GM12878 (cell line): ENCODE data around the gene SRRM2.

Experiments used
- BHLHE40 ChIP-seq, 2 experiments: fragments of 450-650 bp in 1 of 2; IDR thresholded peaks; 2 replicates each; pipeline ENCODE4 v1.6.1; 2011 to 2017; ENCODE audit warnings: low read depth in 2 of 2, borderline replicate concordance in 1 of 2, improper control_type of control experiment in 1 of 2, low read length in 1 of 2, mild to moderate bottlenecking in 1 of 2
- CHD4 ChIP-seq: fragments of 200-600 bp; sonication (generic); IDR thresholded peaks from 2 replicates; pipeline ENCODE4 v1.6.1; 2016; ENCODE audit warnings: mild to moderate bottlenecking
- CREB1 ChIP-seq: IDR thresholded peaks from 2 replicates; pipeline ENCODE4 v1.6.1; 2012; ENCODE audit warnings: low read depth, mild to moderate bottlenecking, inconsistent platforms
- CTCF ChIP-seq, 3 experiments: IDR thresholded peaks in 2 of 3; conservative IDR thresholded peaks in 1 of 3; 2 replicates each; pipeline ENCODE4 v1.5.1; 2011; ENCODE audit warnings: low read depth in 3 of 3, low read length in 3 of 3, mild to moderate bottlenecking in 3 of 3, control low read depth in 2 of 3, moderate library complexity in 2 of 3, inconsistent platforms in 1 of 3, mixed read lengths in 1 of 3; ENCODE audit not compliant: control insufficient read depth in 2 of 3, insufficient read depth in 1 of 3; ENCODE audit errors: extremely low read depth in 1 of 3
- HDAC2 ChIP-seq: fragments of 200-600 bp; sonication (generic); IDR thresholded peaks from 2 replicates; pipeline ENCODE4 v1.6.1; 2017
- POLR2A ChIP-seq: IDR thresholded peaks from 2 replicates; pipeline ENCODE4 v1.6.1; 2011; ENCODE audit warnings: low read depth, mild to moderate bottlenecking, low read length
- POLR2AphosphoS5 ChIP-seq: IDR thresholded peaks from 2 replicates; pipeline ENCODE4 v1.6.1; 2011; ENCODE audit warnings: mild to moderate bottlenecking, low read length, inconsistent platforms
- SP1 ChIP-seq: IDR thresholded peaks from one replicate; pipeline ENCODE4 v1.6.1; 2011; ENCODE audit warnings: low read depth, low read length
- TCF12 ChIP-seq: IDR thresholded peaks from 2 replicates; pipeline ENCODE4 v1.6.1; 2011; ENCODE audit warnings: low read depth, mild to moderate bottlenecking, low read length
- TF ChIP-seq, protein P1 (sequence below): fragments of 450-650 bp; IDR thresholded peaks from 2 replicates; pipeline ENCODE4 v1.6.1; 2018; ENCODE audit warnings: mild to moderate bottlenecking, low read depth, moderate library complexity; ENCODE audit not compliant: partially characterized antibody
- TF ChIP-seq, protein P2 (sequence below): IDR thresholded peaks from 2 replicates; pipeline ENCODE4 v1.6.1; 2011; ENCODE audit warnings: low read depth, mild to moderate bottlenecking, low read length, moderate library complexity, borderline replicate concordance; ENCODE audit errors: extremely low read depth
- TF ChIP-seq, protein P3 (sequence below): IDR thresholded peaks from 2 replicates; pipeline ENCODE4 v1.6.1; 2012; ENCODE audit warnings: mild to moderate bottlenecking, low read depth, low read length

DNA sequence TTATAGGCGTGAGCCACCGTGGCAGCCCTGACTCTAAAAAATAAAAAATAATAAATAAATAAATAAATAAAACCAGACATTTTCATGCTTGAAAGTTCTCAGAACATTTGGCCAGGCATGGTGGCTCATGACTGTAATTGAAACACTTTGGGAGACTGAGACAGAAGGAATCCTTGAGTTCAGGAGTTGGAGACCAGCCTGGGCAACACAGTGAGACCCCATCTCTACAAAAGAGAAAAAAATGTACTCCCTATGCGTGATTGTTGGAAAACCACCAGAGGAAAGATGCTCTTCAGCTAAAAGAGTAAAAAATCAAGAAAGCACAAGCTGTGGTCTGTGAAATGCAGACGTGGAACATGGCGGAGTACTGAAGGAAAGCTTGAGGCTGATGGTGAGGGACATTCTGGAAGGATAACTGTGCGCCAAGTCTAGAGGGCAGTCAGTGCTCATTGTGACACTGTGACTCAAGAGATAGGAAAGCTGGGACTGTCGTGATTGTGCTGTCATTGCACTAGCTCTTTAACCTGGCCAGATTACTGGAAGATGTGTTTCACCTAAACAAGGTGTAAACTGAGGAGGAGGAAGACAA is 28.3 kb upstream of the SRRM2 start:
- TF ChIP-seq CTCF (IDR thresholded peaks at IDR 0.05 in 2 of 3, conservative IDR thresholded peaks at IDR 0.05 in 1 of 3; ENCODE audit: control insufficient read depth in 2 of 3, extremely low read depth in 1 of 3, insufficient read depth in 1 of 3, low read depth in 3 of 3, low read length in 3 of 3) (no peak), CREB1 (no peak), BHLHE40 (IDR thresholded peaks at IDR 0.05; ENCODE audit: borderline replicate concordance in 1 of 2, low read depth in 2 of 2, low read length in 1 of 2) (no peak), SP1 (no peak), POLR2AphosphoS5 (no peak), CHD4 (no peak), TCF12 (no peak), HDAC2 (no peak), POLR2A (no peak)
- TF ChIP-seq, protein P1, sequence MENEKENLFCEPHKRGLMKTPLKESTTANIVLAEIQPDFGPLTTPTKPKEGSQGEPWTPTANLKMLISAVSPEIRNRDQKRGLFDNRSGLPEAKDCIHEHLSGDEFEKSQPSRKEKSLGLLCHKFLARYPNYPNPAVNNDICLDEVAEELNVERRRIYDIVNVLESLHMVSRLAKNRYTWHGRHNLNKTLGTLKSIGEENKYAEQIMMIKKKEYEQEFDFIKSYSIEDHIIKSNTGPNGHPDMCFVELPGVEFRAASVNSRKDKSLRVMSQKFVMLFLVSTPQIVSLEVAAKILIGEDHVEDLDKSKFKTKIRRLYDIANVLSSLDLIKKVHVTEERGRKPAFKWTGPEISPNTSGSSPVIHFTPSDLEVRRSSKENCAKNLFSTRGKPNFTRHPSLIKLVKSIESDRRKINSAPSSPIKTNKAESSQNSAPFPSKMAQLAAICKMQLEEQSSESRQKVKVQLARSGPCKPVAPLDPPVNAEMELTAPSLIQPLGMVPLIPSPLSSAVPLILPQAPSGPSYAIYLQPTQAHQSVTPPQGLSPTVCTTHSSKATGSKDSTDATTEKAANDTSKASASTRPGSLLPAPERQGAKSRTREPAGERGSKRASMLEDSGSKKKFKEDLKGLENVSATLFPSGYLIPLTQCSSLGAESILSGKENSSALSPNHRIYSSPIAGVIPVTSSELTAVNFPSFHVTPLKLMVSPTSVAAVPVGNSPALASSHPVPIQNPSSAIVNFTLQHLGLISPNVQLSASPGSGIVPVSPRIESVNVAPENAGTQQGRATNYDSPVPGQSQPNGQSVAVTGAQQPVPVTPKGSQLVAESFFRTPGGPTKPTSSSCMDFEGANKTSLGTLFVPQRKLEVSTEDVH: no peak
- TF ChIP-seq, protein P2, sequence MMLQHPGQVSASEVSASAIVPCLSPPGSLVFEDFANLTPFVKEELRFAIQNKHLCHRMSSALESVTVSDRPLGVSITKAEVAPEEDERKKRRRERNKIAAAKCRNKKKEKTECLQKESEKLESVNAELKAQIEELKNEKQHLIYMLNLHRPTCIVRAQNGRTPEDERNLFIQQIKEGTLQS: no peak
- TF ChIP-seq, protein P3, sequence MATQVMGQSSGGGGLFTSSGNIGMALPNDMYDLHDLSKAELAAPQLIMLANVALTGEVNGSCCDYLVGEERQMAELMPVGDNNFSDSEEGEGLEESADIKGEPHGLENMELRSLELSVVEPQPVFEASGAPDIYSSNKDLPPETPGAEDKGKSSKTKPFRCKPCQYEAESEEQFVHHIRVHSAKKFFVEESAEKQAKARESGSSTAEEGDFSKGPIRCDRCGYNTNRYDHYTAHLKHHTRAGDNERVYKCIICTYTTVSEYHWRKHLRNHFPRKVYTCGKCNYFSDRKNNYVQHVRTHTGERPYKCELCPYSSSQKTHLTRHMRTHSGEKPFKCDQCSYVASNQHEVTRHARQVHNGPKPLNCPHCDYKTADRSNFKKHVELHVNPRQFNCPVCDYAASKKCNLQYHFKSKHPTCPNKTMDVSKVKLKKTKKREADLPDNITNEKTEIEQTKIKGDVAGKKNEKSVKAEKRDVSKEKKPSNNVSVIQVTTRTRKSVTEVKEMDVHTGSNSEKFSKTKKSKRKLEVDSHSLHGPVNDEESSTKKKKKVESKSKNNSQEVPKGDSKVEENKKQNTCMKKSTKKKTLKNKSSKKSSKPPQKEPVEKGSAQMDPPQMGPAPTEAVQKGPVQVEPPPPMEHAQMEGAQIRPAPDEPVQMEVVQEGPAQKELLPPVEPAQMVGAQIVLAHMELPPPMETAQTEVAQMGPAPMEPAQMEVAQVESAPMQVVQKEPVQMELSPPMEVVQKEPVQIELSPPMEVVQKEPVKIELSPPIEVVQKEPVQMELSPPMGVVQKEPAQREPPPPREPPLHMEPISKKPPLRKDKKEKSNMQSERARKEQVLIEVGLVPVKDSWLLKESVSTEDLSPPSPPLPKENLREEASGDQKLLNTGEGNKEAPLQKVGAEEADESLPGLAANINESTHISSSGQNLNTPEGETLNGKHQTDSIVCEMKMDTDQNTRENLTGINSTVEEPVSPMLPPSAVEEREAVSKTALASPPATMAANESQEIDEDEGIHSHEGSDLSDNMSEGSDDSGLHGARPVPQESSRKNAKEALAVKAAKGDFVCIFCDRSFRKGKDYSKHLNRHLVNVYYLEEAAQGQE: no peak
